SK-N-SH (cell line): ENCODE results near the gene EFCAB13. TPM values are rescaled to one million over a fixed set of nuclear protein-coding genes. Genes with fewer than 3 reads are reported as not detected.

Experiments used
- CTCF ChIA-PET: fragments of 300-600, 350-600 bp; formaldehyde crosslinking; extraction: SDS; loops from one replicate; lab custom pipeline; 2021; lab: Yijun Ruan, JAX
- POLR2A ChIA-PET: fragments of 350-600 bp; sonication (Branson Sonifier 250); formaldehyde crosslinking; extraction: SDS; loops from one replicate; lab custom pipeline; 2020; ENCODE audit warnings: antibody characterized with exemption, inconsistent platforms; lab: Yijun Ruan, JAX
- DNase-seq: peaks from one replicate; pipeline ENCODE4 v3.0.0; 2012
- H2AFZ ChIP-seq: fragments of 200-600 bp; sonication (generic); 2 replicates; pipeline ENCODE4 v1.8.1; 2016; ENCODE audit warnings: antibody characterized with exemption, mild to moderate bottlenecking, low read depth
- H3F3A ChIP-seq: fragments of 200-600 bp; sonication (generic); replicated peaks from 2 replicates; pipeline ENCODE3; 2016; ENCODE audit warnings: antibody characterized with exemption, mild to moderate bottlenecking; ENCODE audit not compliant: insufficient read depth
- H3K27ac ChIP-seq, 2 experiments: fragments of 200-500 bp in 1 of 2; fragments of 200-600 bp in 1 of 2; sonication (Bioruptor generic) in 1 of 2; sonication (generic), shearing (Covaris generic) in 1 of 2; 2 replicates each; pipeline versions ENCODE4 v1.5.1 to v1.6.1; 2014 to 2016; ENCODE audit warnings: low read depth in 2 of 2, inconsistent platforms in 1 of 2, low read length in 1 of 2, mild to moderate bottlenecking in 1 of 2, mixed read lengths in 1 of 2
- H3K27me3 ChIP-seq: fragments of 200-600 bp; sonication (generic), shearing (Covaris generic); 2 replicates; pipeline ENCODE4 v1.6.1; 2016; ENCODE audit warnings: mixed run types; ENCODE audit not compliant: insufficient read depth
- H3K36me3 ChIP-seq, 2 experiments: fragments of 200-500 bp in 1 of 2; fragments of 200-600 bp in 1 of 2; sonication (Bioruptor generic) in 1 of 2; sonication (generic) in 1 of 2; replicated peaks in 1 of 2; 2 replicates each; pipeline versions ENCODE3 to v1.5.1; 2014 to 2016; ENCODE audit warnings: low read length in 1 of 2, mild to moderate bottlenecking in 1 of 2; ENCODE audit not compliant: insufficient read depth in 2 of 2, control insufficient read depth in 1 of 2
- H3K4me1 ChIP-seq, 2 experiments: fragments of 200-500 bp in 1 of 2; fragments of 200-600 bp in 1 of 2; sonication (Bioruptor generic) in 1 of 2; sonication (generic), shearing (Covaris generic) in 1 of 2; 2 replicates each; pipeline versions ENCODE4 v1.5.1 to v1.6.1; 2014 to 2016; ENCODE audit warnings: low read depth in 1 of 2, low read length in 1 of 2, mixed run types in 1 of 2; ENCODE audit not compliant: insufficient read depth in 2 of 2, control insufficient read depth in 1 of 2
- H3K4me2 ChIP-seq: fragments of 200-600 bp; sonication (generic), shearing (Covaris generic); 2 replicates; pipeline ENCODE4 v1.6.1; 2017; ENCODE audit warnings: mixed run types
- H3K4me3 ChIP-seq, 2 experiments: fragments of 200-500 bp in 1 of 2; fragments of 200-600 bp in 1 of 2; sonication (Bioruptor generic) in 1 of 2; sonication (generic), shearing (Covaris generic) in 1 of 2; 2 replicates each; pipeline versions ENCODE4 v1.5.1 to v1.8.1; 2014 to 2016; ENCODE audit warnings: low read depth in 2 of 2, inconsistent platforms in 1 of 2, low read length in 1 of 2, mild to moderate bottlenecking in 1 of 2, mixed read lengths in 1 of 2, moderate library complexity in 1 of 2
- H3K79me2 ChIP-seq: fragments of 200-600 bp; sonication (generic); 2 replicates; pipeline ENCODE4 v1.8.1; 2017; ENCODE audit warnings: mild to moderate bottlenecking; ENCODE audit not compliant: insufficient read depth
- H3K9ac ChIP-seq: fragments of 200-600 bp; sonication (generic); 2 replicates; pipeline ENCODE4 v1.6.1; 2017; ENCODE audit warnings: mixed run types
- H3K9me2 ChIP-seq: fragments of 200-600 bp; sonication (generic); 2 replicates; pipeline ENCODE4 v1.6.1; 2017; ENCODE audit warnings: mixed run types
- H3K9me3 ChIP-seq: fragments of 200-600 bp; sonication (generic); 2 replicates; pipeline ENCODE4 v1.6.1; 2017; ENCODE audit warnings: mixed run types, mild to moderate bottlenecking, moderate library complexity
- H4K20me1 ChIP-seq: fragments of 200-600 bp; sonication (generic); 2 replicates; pipeline ENCODE4 v1.6.1; 2017; ENCODE audit warnings: mild to moderate bottlenecking, mixed run types; ENCODE audit not compliant: insufficient read depth
- CTCF ChIP-seq: fragments of 200-600 bp; sonication (generic); IDR thresholded peaks from 2 replicates; pipeline ENCODE4 v1.6.1; 2017; ENCODE audit warnings: antibody characterized with exemption, mild to moderate bottlenecking, moderate library complexity
- ELF1 ChIP-seq: IDR thresholded peaks from 2 replicates; pipeline ENCODE4 v1.4.0; 2012
- EP300 ChIP-seq, 2 experiments: IDR thresholded peaks; 2 replicates each; pipeline versions ENCODE4 v1.4.0 to v1.6.1; 2012; ENCODE audit warnings: borderline replicate concordance in 1 of 2, low read depth in 1 of 2, low read length in 1 of 2
- EZH2phosphoT487 ChIP-seq: fragments of 200-600 bp; sonication (generic); IDR thresholded peaks from 2 replicates; pipeline ENCODE4 v1.6.1; 2017; ENCODE audit warnings: low read depth, mixed run types, mild to moderate bottlenecking, antibody characterized with exemption, moderate library complexity, borderline replicate concordance
- FOSL2 ChIP-seq: IDR thresholded peaks from 2 replicates; pipeline ENCODE4 v1.4.0; 2012; ENCODE audit warnings: low read depth, mild to moderate bottlenecking, moderate library complexity, borderline replicate concordance
- FOXJ3 ChIP-seq: sonication (generic); formaldehyde crosslinking; IDR thresholded peaks from 2 replicates; pipeline ENCODE4 v1.5.1; 2020; ENCODE audit warnings: mild to moderate bottlenecking, missing genetic modification reagents
- GABPA ChIP-seq: IDR thresholded peaks from 2 replicates; pipeline ENCODE4 v1.4.0; 2012; ENCODE audit warnings: low read depth, mild to moderate bottlenecking
- JUND ChIP-seq: IDR thresholded peaks from 2 replicates; pipeline ENCODE4 v1.4.0; 2012
- MAX ChIP-seq: IDR thresholded peaks from 2 replicates; pipeline ENCODE4 v1.4.0; 2012; ENCODE audit warnings: low read depth
- MEF2A ChIP-seq: IDR thresholded peaks from 2 replicates; pipeline ENCODE4 v1.4.0; 2012; ENCODE audit warnings: low read depth, borderline replicate concordance
- MXI1 ChIP-seq: IDR thresholded peaks from 2 replicates; pipeline ENCODE4 v1.6.1; 2012; ENCODE audit warnings: mild to moderate bottlenecking, low read depth, low read length, improper control_type of control experiment
- NFIC ChIP-seq: IDR thresholded peaks from 2 replicates; pipeline ENCODE4 v1.4.0; 2012; ENCODE audit warnings: borderline replicate concordance
- PBX3 ChIP-seq: IDR thresholded peaks from 2 replicates; pipeline ENCODE4; 2012
- POLR2AphosphoS5 ChIP-seq: IDR thresholded peaks from 2 replicates; pipeline ENCODE4 v1.6.1; 2012; ENCODE audit warnings: low read depth, low read length
- RAD21 ChIP-seq: IDR thresholded peaks from 2 replicates; pipeline ENCODE4 v1.6.1; 2012; ENCODE audit warnings: mild to moderate bottlenecking, low read length
- RCOR1 ChIP-seq: fragments of 150-350 bp; IDR thresholded peaks from 2 replicates; pipeline ENCODE4 v1.6.1; 2017; ENCODE audit warnings: antibody characterized with exemption, low read length
- RXRA ChIP-seq: IDR thresholded peaks from 2 replicates; pipeline ENCODE4 v1.4.0; 2012; ENCODE audit warnings: low read depth, mild to moderate bottlenecking, borderline replicate concordance
- SIN3A ChIP-seq: IDR thresholded peaks from 2 replicates; pipeline ENCODE4 v1.6.1; 2012; ENCODE audit warnings: low read depth, mild to moderate bottlenecking, low read length, moderate library complexity, borderline replicate concordance
- TCF12 ChIP-seq: IDR thresholded peaks from 2 replicates; pipeline ENCODE4 v1.4.0; 2012
- TEAD4 ChIP-seq: IDR thresholded peaks from 2 replicates; pipeline ENCODE4 v1.4.0; 2012; ENCODE audit warnings: mild to moderate bottlenecking, borderline replicate concordance; ENCODE audit not compliant: insufficient read depth
- USF1 ChIP-seq: IDR thresholded peaks from 2 replicates; pipeline ENCODE4 v1.4.0; 2012; ENCODE audit warnings: low read depth, borderline replicate concordance
- USF2 ChIP-seq: fragments of 150-350 bp; IDR thresholded peaks from 2 replicates; pipeline ENCODE4 v1.6.1; 2017; ENCODE audit warnings: antibody characterized with exemption, low read length, low read depth, borderline replicate concordance
- ZBTB33 ChIP-seq: IDR thresholded peaks from 2 replicates; pipeline ENCODE4 v1.4.0; 2012; ENCODE audit warnings: low read depth, borderline replicate concordance
- WGBS: methylation state at CpG from one replicate; pipeline ENCODE4 v1.1.6; 2017; ENCODE audit warnings: low lambda C conversion rate; 5-methylcytosine and 5-hydroxymethylcytosine counted together
- polyA plus RNA-seq, 3 experiments: library from polyadenylated mRNA; depleted of rRNA; stranded (reverse); fragments of >200 nt; gene quantifications; 2 replicates each; pipeline ENCODE4 v1.2.3, GENCODE V29; 2012

EFCAB13 gene
- polyA plus RNA-seq, 1 of the 3 experiments (the other 2 are of a cell fraction), result 0.16 TPM

- no peak for TF ChIP-seq PBX3
- no peak for TF ChIP-seq POLR2AphosphoS5
- TF ChIP-seq JUND, result no peak
- TF ChIP-seq FOXJ3 (CRISPR knock-in tag), result no peak
- no peak for TF ChIP-seq USF2
- TF ChIP-seq TCF12, result no peak
- TF ChIP-seq RCOR1, result no peak
- no peak for TF ChIP-seq MXI1
- TF ChIP-seq TEAD4, result no peak
- TF ChIP-seq RXRA, result no peak
- no peak for TF ChIP-seq NFIC
These were observed 45.2 kb upstream of the EFCAB13 start (continued) for GRCh38 chr17:47278561-47278960.

- no peaks in the 10 kb centered on the region for H4K20me1 ChIP-seq
- peak overlapping the region; percentile 18; the same call in 1 of the 2 replicates for H3K4me2 ChIP-seq
- ChIA-PET POLR2A (no interaction called here), CTCF (interaction anchor here (3.8 kb wide), 1 partner anchor 37 kb away, joined by 16 read pairs; no protein-coding TSS in a partner anchor)
- H3F3A ChIP-seq, result peaks cover 12% of the 10 kb centered on the region
- no peaks in the 10 kb centered on the region for H3K9me3 ChIP-seq
- peak overlapping the region; percentile 8; the same call in 1 of the 2 replicates for H2AFZ ChIP-seq
- peak overlapping the region in 1 of 2 experiments; percentile 75; a peak in 2 of 4 replicates for H3K27ac ChIP-seq
- no peaks in the 10 kb centered on the region for H3K9me2 ChIP-seq
- H3K4me1 ChIP-seq, result peaks cover 28 to 44% of the 10 kb centered on the region in 2 experiments
- H3K79me2 ChIP-seq, result no peaks in the 10 kb centered on the region
- H3K36me3 ChIP-seq, result no peaks in the 10 kb centered on the region
- no peaks in the 10 kb centered on the region for H3K27me3 ChIP-seq
- DNase-seq, result no peak
- H3K4me3 ChIP-seq, result no peak overlapping the region
- WGBS, result 67% methylated on average over 10 of the region's 10 CpGs
- H3K9ac ChIP-seq, result peak overlapping the region; percentile 35
- TF ChIP-seq FOSL2, result peak; percentile 76; the same call in 1 of the 2 replicates
- peak; percentile 50; the same call in 1 of the 2 replicates for TF ChIP-seq MAX
- TF ChIP-seq CTCF, result no peak
- TF ChIP-seq FOXJ3 (CRISPR knock-in tag), result no peak
- peak; percentile 70 for TF ChIP-seq NFIC
- TF ChIP-seq SIN3A, result no peak
- TF ChIP-seq POLR2AphosphoS5, result peak; percentile 39; the same call in 1 of the 2 replicates
- peak; percentile 68; the same call in 1 of the 2 replicates for TF ChIP-seq JUND
- peak; percentile 71; the same call in 1 of the 2 replicates for TF ChIP-seq TEAD4
- TF ChIP-seq RAD21, result no peak
- no peak for TF ChIP-seq USF1
- TF ChIP-seq GABPA, result peak; percentile 51
- TF ChIP-seq EZH2phosphoT487, result no peak
- TF ChIP-seq RXRA, result peak; percentile 81; the same call in 1 of the 2 replicates
- peak; percentile 17; the same call in 1 of the 2 replicates for TF ChIP-seq ELF1
- TF ChIP-seq EP300 (IDR thresholded peaks at IDR 0.05; ENCODE audit: borderline replicate concordance in 1 of 2, low read depth in 1 of 2, low read length in 1 of 2), result peak in 1 of 2 experiments; percentile 82; a peak in 1 of 4 replicates
- TF ChIP-seq ZBTB33, result no peak
- TF ChIP-seq MEF2A, result no peak; the same call in 1 of the 2 replicates
These were observed 44.5 kb upstream of the EFCAB13 start for GRCh38 chr17:47279062-47279801.
